Spleen (tissue), 11 donors: Measurements from ENCODE around the gene GDPGP1. TPM values are rescaled to one million over a fixed set of nuclear protein-coding genes. Genes with fewer than 3 reads are reported as not detected.

Experiments
- DNase-seq: peaks from one replicate; pipeline ENCODE4 v3.0.0-alpha.2; 2020
- H3K27ac ChIP-seq, 8 donors: fragments of 200-600 bp; sonication (generic) in 7 of 8; 1 replicate in 4 of 8; 2 replicates in 4 of 8; pipeline versions ENCODE4 v1.5.0 to v1.8.0; 2016 to 2021; ENCODE audit warnings: inconsistent platforms in 4 of 8, mild to moderate bottlenecking in 4 of 8, moderate library complexity in 1 of 8
- H3K27me3 ChIP-seq, 7 donors: fragments of 200-600 bp; sonication (generic) in 6 of 7; replicated peaks in 1 of 7; 1 replicate in 4 of 7; 2 replicates in 3 of 7; pipeline versions ENCODE4 v1.5.0 to v1.8.0; 2016 to 2021; ENCODE audit warnings: inconsistent platforms in 3 of 7, mild to moderate bottlenecking in 1 of 7
- H3K36me3 ChIP-seq, 6 donors: fragments of 200-600 bp; sonication (generic) in 5 of 6; 1 replicate in 4 of 6; 2 replicates in 2 of 6; pipeline versions ENCODE4 v1.5.0 to v1.8.0; 2016 to 2021; ENCODE audit warnings: inconsistent platforms in 2 of 6
- H3K4me1 ChIP-seq, 6 donors: fragments of 200-600 bp; sonication (generic) in 5 of 6; 1 replicate in 3 of 6; 2 replicates in 3 of 6; pipeline versions ENCODE4 v1.5.0 to v1.8.0; 2016 to 2021; ENCODE audit warnings: inconsistent platforms in 3 of 6
- H3K4me3 ChIP-seq, 8 donors: fragments of 200-600 bp; sonication (generic) in 7 of 8; 1 replicate in 4 of 8; 2 replicates in 4 of 8; pipeline versions ENCODE4 v1.5.0 to v1.8.0; 2016 to 2021; ENCODE audit warnings: inconsistent platforms in 4 of 8, mild to moderate bottlenecking in 4 of 8, moderate library complexity in 2 of 8
- H3K9me3 ChIP-seq, 8 donors: fragments of 200-600 bp; sonication (generic) in 7 of 8; 1 replicate in 4 of 8; 2 replicates in 4 of 8; pipeline versions ENCODE4 v1.5.0 to v1.8.0; 2016 to 2021; ENCODE audit warnings: inconsistent platforms in 4 of 8
- CTCF ChIP-seq, 11 experiments: fragments of 200-600 bp in 7 of 11; fragments of 450-650 bp in 4 of 11; sonication (generic) in 4 of 11; IDR thresholded peaks in 8 of 11; conservative IDR thresholded peaks in 3 of 11; 1 replicate in 7 of 11; 2 replicates in 4 of 11; pipeline versions ENCODE4 v1.4.0 to v1.8.0; 2016 to 2021; ENCODE audit warnings: antibody characterized with exemption in 11 of 11, inconsistent platforms in 4 of 11, mild to moderate bottlenecking in 1 of 11
- POLR2A ChIP-seq, 3 donors: fragments of 450-650 bp; IDR thresholded peaks; one replicate each; pipeline ENCODE4 v1.5.1; 2017; ENCODE audit warnings: antibody characterized with exemption in 3 of 3, mild to moderate bottlenecking in 1 of 3
- POLR2AphosphoS5 ChIP-seq, 3 donors: sonication (generic); formaldehyde crosslinking; IDR thresholded peaks; one replicate each; pipeline ENCODE4 v1.5.1; 2017; ENCODE audit warnings: antibody characterized with exemption in 3 of 3
- WGBS, 5 donors: extraction: QIAGEN DNeasy Blood & Tissue Kit in 3 of 5; methylation state at CpG; one replicate each; pipeline versions ENCODE4 v1.1.5 to v1.1.7; 2013 to 2018; 5-methylcytosine and 5-hydroxymethylcytosine counted together
- intact Hi-C: fragments of 100-400 bp; cut with DNase I; formaldehyde crosslinking; loops from one replicate; pipeline ENCODE4 v1.15.0; 2023; ENCODE audit warnings: low total_unique reads
- polyA plus RNA-seq, 3 donors: library from polyadenylated mRNA; stranded (reverse); fragments of 200-250 nt; gene quantifications; one replicate each; pipeline ENCODE4 v1.2.1, GENCODE V29; 2013
- total RNA-seq, 7 donors: library from RNA; depleted of rRNA in 3 of 7; stranded (reverse); fragments of >200 nt in 3 of 7; fragmentation: NEBNext Ultra II Directional in 4 of 7; extraction: Animal tissue kit (Norgen Biotek cat#: 25700) in 4 of 7; gene quantifications; one replicate each; pipeline versions ENCODE4 v1.1.0 to v1.2.1, GENCODE V29; 2016 to 2021
- donor health status: healthy with polysubstance abuse.
- donor health status: DM: no; HTN: no; CAD: no; lungs with moderate emphysema.
- donor health status: DM: no; HTN: no; CAD: no.
- donor health status: Bipolar disorder and iron deficiency.
- donor health status: healthy.
- donor health status: DM: no; HTN: no; CAD: no.
- donor health status: DM: yes; HTN: yes; CAD: no.

Gene GDPGP1
- total and polyA plus RNA-seq, 10 donors, result 1.9 to 13.4 (median 9.6) TPM

- H3K4me3 ChIP-seq, result no peak overlapping the region
- TF ChIP-seq POLR2AphosphoS5 (IDR thresholded peaks at IDR 0.05) (no peak), CTCF (IDR thresholded peaks at IDR 0.05 in 8 of 11, conservative IDR thresholded peaks at IDR 0.05 in 3 of 11) (no peak), POLR2A (IDR thresholded peaks at IDR 0.05) (no peak)
- H3K27me3 ChIP-seq, result no peaks in the 10 kb centered on the region
- 80 to 88% (median 88%) methylated on average over 10 to 18 of the region's 18 CpGs for WGBS, 5 donors
- H3K4me1 ChIP-seq, result peaks cover 12 to 58% (median 39%) of the 10 kb centered on the region in 6 donors
- no peaks in the 10 kb centered on the region for H3K9me3 ChIP-seq
- peaks cover 9 to 100% (median 85%) of the 10 kb centered on the region in 6 donors for H3K36me3 ChIP-seq
- H3K27ac ChIP-seq, result no peak overlapping the region
- no peak for DNase-seq
- intact Hi-C loops, result no loop called here
Measured at GRCh38 chr15:90225504-90226234, 8.3 kb upstream of the GDPGP1 start.

- DNase-seq, result no peak
- no peaks in the 10 kb centered on the region for H3K9me3 ChIP-seq
- H3K4me1 ChIP-seq, result peaks cover 28 to 61% (median 44%) of the 10 kb centered on the region in 6 donors
- no peak overlapping the region for H3K4me3 ChIP-seq
- peaks cover 9 to 96% (median 81%) of the 10 kb centered on the region in 6 donors for H3K36me3 ChIP-seq
- 93 to 97% (median 94%) methylated on average over 7 of the region's 7 CpGs for WGBS, 5 donors
- intact Hi-C loops, result no loop called here
- H3K27ac ChIP-seq, result peak overlapping the region in 2 of 8 donors; percentile 9 to 38
- H3K27me3 ChIP-seq, result no peaks in the 10 kb centered on the region
- TF ChIP-seq POLR2A (IDR thresholded peaks at IDR 0.05) (no peak), CTCF (IDR thresholded peaks at IDR 0.05 in 8 of 11, conservative IDR thresholded peaks at IDR 0.05 in 3 of 11) (no peak), POLR2AphosphoS5 (IDR thresholded peaks at IDR 0.05) (no peak)
Measured at GRCh38 chr15:90227336-90227735, 6.7 kb upstream of the GDPGP1 start.

GRCh38 chr15:90227816-90228772, 5.9 kb upstream of the GDPGP1 start:
- Histone ChIP-seq H3K36me3 (peaks cover 9 to 88% (median 76%) of the 10 kb centered on the region in 6 donors), H3K27ac (peak overlapping the region in 2 of 8 donors; percentile 38 to 93), H3K4me1 (peaks cover 31 to 69% (median 52%) of the 10 kb centered on the region in 6 donors), H3K9me3 (no peaks in the 10 kb centered on the region), H3K27me3 (no peaks in the 10 kb centered on the region), H3K4me3 (no peak overlapping the region)
- 92 to 97% (median 95%) methylated on average over 29 to 38 of the region's 38 CpGs for WGBS, 5 donors
- TF ChIP-seq POLR2AphosphoS5 (IDR thresholded peaks at IDR 0.05), result peak in 2 of 3 donors; percentile 13 to 47
- no peak for TF ChIP-seq CTCF (IDR thresholded peaks at IDR 0.05 in 8 of 11, conservative IDR thresholded peaks at IDR 0.05 in 3 of 11)
- intact Hi-C loops, result no loop called here
- peak; percentile 81 for DNase-seq
